ENCODE results near the gene LIAS.

LIAS gene

DNA sequence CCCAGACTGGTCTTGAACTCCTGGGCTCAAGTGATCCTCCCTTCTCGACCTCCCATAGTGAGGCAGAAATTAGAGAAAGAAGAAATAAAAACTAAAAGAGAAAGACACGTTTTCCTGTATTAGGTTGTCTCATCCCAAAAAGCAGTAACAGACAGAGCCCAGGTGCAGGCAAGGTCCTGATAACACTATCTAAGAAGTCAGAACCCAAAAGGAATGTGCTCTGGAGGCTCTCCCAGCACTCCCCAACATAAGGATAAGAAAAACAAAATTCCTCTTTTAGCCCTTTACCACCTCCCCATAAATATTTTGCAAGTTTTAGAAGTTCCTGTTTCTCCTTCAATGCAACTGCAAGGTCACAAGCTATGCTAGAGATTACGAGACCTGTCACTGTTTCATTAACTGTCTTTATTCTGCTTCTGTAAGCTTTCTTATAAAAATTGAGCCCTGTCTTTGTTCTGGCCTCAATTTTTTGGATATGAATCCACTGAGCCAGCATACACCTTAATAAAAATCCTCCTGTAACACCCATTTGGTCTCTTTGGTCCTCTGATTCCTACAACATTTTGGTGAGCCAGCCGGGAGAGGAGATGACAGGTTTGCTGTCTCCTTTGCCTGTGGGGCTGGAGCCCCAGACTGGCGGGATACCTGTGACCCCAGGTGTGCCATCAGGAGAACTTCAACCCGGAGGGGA, 25.9 kb downstream of the LIAS start:
- TF ChIP-seq, protein P1, sequence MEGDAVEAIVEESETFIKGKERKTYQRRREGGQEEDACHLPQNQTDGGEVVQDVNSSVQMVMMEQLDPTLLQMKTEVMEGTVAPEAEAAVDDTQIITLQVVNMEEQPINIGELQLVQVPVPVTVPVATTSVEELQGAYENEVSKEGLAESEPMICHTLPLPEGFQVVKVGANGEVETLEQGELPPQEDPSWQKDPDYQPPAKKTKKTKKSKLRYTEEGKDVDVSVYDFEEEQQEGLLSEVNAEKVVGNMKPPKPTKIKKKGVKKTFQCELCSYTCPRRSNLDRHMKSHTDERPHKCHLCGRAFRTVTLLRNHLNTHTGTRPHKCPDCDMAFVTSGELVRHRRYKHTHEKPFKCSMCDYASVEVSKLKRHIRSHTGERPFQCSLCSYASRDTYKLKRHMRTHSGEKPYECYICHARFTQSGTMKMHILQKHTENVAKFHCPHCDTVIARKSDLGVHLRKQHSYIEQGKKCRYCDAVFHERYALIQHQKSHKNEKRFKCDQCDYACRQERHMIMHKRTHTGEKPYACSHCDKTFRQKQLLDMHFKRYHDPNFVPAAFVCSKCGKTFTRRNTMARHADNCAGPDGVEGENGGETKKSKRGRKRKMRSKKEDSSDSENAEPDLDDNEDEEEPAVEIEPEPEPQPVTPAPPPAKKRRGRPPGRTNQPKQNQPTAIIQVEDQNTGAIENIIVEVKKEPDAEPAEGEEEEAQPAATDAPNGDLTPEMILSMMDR (IDR thresholded peaks at IDR 0.05; ENCODE audit: low read depth, low read length, missing control alignments), result no peak
- in situ Hi-C loops (cut with HindIII; ENCODE audit: low sequenced_read_pairs), result no loop called here
- DNase-seq (ENCODE audit: low read depth), result no peak
- no peak overlapping the region for H3K4me3 ChIP-seq (ENCODE audit: low read depth, low read length)

GRCh38 chr4:39486221-39486804, 27.5 kb downstream of the LIAS start:
- no peak for DNase-seq (ENCODE audit: low read depth)
- in situ Hi-C loops (cut with HindIII; ENCODE audit: low sequenced_read_pairs), result no loop called here
- TF ChIP-seq, protein P1 (IDR thresholded peaks at IDR 0.05; ENCODE audit: low read depth, low read length, missing control alignments), result no peak
- no peak overlapping the region for H3K4me3 ChIP-seq (ENCODE audit: low read depth, low read length)

- in situ Hi-C loops (cut with HindIII; ENCODE audit: low sequenced_read_pairs), result no loop called here
- DNase-seq (ENCODE audit: low read depth), result no peak
- H3K4me3 ChIP-seq (ENCODE audit: low read depth, low read length), result no peak overlapping the region
- TF ChIP-seq, protein P1 (IDR thresholded peaks at IDR 0.05; ENCODE audit: low read depth, low read length, missing control alignments), result no peak
Measured at GRCh38 chr4:39490322-39490721, 31.5 kb downstream of the LIAS start.

GRCh38 chr4:39494354-39494753, 35.5 kb downstream of the LIAS start:
- in situ Hi-C loops (cut with HindIII; ENCODE audit: low sequenced_read_pairs), result no loop called here
- no peak for DNase-seq (ENCODE audit: low read depth)
- H3K4me3 ChIP-seq (ENCODE audit: low read depth, low read length), result no peak overlapping the region
- TF ChIP-seq, protein P1 (IDR thresholded peaks at IDR 0.05; ENCODE audit: low read depth, low read length, missing control alignments), result no peak

DNA sequence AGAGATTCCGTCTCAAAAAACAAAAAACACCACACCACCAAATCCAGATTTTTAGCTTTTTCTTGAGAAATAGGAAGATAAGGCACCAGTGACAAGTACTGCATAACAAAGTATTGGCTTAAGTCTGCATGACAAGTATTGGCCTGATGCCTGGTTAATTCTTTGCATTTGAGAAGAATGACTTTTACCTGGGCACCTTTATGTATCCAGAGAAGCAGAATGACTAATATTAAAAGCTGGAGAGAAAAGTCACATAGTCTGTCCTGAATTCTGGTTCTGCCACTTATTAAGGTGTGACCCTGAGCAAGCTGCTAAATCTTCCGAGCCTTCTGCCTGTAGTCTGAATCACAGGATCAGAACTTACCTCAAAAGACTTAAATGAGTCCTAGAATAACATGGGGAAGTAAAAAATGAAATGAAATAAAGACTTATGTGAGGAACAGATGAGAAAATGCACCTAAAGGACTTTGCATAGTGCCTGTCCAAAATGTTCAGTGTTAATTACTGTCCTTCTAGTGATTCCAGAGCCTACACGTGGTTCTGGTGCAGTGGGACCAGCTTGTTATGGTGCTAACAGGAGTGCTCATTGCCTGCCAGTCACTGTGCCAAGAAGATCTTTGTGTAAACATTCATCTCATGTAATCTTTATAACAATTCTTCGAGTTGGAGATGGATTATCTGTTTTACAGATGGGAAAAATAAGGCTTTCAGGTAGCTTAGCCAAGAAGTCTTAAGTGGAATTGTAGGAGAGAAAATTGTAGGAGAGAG, 36.8 kb downstream of the LIAS start:
- H3K4me3 ChIP-seq (ENCODE audit: low read depth, low read length), result no peak overlapping the region
- in situ Hi-C loops (cut with HindIII; ENCODE audit: low sequenced_read_pairs), result no loop called here
- TF ChIP-seq, protein P1 (IDR thresholded peaks at IDR 0.05; ENCODE audit: low read depth, low read length, missing control alignments), result no peak
- no peak for DNase-seq (ENCODE audit: low read depth)

- DNase-seq (ENCODE audit: low read depth), result no peak
- TF ChIP-seq, protein P1 (IDR thresholded peaks at IDR 0.05; ENCODE audit: low read depth, low read length, missing control alignments), result no peak
- no peak overlapping the region for H3K4me3 ChIP-seq (ENCODE audit: low read depth, low read length)
- in situ Hi-C loops (cut with HindIII; ENCODE audit: low sequenced_read_pairs), result no loop called here
Measured at GRCh38 chr4:39497909-39498726, 39.3 kb downstream of the LIAS start.

Measured in astrocyte of the cerebellum (primary cell).